Left renal pelvis (tissue), 4 donors: ENCODE data around the gene LRBA. TPM values are rescaled to one million over a fixed set of nuclear protein-coding genes. Genes with fewer than 3 reads are reported as not detected.
"Not testable (repeated sequence)": the region's sequence is repeated elsewhere in the genome, so short reads cannot be mapped to it uniquely, and the experiment has no call there.

Experiments
- DNase-seq, 4 donors: peaks; one replicate each; pipeline ENCODE4 v3.0.0-alpha.2; 2013; ENCODE audit warnings: low read depth in 4 of 4, low spot score in 3 of 4
- polyA plus RNA-seq, 4 donors: library from polyadenylated mRNA; unstranded; fragments of 120-200 nt; gene quantifications; one replicate each; pipeline ENCODE4 v1.2.1, GENCODE V29; 2013; ENCODE audit not compliant: insufficient read length in 4 of 4

The LRBA gene
- polyA plus RNA-seq, 4 donors = 25.9 to 75.8 (median 65.4) TPM

DNA sequence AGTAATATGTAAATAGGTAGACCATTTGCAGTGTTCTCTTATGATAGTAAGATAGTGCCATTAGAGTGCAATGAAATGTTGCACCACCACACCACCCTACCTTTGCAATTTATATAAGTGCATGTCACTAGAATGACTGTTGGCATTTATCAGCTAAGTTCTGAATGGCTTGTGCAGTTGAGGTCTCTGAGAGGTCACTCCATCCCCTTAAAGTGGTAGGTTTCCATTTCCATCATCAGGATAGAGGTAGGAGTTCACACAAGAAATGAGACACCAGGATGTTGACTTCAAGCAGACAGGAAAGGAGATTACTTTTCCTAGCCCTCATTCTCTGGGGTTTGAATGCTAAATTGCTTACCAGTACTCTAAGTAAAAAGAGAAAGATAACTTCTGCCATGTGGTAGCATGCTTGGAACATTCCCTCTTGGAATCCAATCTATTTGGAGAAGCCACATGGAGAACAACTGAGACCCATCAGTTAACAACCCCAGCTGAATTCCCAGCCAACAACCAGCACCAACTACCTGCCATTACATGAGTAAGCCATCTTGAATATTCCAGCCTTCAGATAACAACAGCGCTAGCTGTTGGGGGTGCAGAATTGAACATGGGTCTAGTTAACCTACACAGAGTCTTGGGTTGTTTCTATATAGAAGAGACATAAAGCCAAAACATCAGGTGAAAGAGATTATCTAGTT lies 6.7 kb upstream of the LRBA start:
- DNase-seq = no peak

DNA sequence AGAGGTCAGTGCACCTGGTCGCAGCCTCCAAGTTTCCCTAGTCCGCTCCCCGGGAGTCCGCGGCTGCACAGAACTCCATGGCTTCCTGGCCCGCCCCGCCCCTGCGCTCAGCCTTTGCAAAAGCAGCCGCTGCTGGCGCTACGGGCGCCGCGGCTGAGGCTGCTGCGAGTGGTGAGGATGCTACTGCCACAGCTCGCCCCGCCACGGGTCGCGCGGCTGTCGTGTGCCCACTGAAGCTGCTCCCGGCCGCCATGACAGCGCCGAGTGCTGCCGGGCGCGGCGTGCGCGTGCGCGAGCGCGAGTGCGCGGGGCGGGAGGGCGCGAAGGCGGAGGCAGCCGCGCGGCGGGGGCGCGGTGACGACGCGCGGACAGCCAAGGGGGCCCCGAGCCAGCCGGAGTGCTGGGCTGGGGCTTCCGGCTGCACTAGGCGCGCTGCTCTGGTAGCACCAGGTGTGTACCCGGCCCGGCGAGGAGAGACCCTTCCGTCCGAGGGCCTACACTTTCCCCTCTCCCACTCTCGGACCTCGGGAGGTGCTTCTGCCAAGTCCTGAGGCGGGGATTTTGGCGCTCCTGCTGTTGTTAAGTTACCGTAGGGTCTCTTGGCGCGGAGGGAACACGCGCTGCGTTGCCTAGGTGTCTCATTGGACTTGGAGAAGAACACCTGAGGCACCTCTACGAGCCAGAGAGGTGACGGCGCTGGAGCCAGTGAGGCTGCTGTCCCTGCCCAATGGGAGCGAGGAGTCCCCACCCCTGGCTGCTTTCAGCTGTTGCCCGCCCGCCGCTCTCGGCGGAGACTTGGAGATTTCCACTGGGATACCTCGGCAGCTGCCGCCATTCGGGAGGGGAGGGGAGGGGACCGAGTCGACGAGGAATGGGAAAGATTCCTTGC lies 619 bp upstream of the LRBA start:
- DNase-seq = peak; percentile 72 to 77 (median 74)

DNA sequence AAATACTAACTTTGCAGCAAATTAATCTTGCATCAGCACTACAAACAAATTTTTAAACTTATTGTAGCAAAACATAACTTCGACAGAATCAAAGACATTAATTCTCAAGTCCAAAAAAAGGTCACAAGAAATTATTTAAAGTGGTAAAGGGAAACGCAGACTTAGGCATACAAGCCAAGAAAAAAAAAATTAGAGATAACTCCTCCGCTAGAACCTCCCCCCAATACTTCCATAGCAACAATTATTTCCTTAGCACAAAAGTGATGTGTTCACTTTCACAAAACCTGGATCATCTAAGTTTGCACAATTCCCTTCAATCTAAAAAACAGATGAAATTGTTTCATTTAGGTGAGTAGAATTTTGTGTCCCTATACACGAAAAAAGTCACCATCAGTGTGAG lies 1.1 kb downstream of the LRBA start:
- no peak for DNase-seq

DNA sequence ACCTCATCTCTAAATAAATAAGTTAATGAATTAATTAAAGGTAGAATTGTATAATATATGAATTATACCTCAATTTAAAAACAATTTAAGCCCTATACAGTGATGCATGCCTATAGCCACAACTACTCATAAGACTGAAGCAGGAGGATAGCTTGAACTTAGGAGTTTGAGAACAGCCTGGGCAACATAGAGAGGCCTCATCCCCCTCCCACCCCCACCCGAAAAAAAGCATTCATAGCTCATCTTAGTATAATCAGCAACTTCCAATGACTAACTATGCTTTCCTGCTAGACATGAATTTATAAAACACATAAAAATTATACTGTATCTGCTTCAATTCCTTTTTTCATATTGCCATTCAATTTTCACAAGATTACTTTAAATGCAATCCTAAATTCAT lies 1.6 kb downstream of the LRBA start:
- DNase-seq = no peak

DNA sequence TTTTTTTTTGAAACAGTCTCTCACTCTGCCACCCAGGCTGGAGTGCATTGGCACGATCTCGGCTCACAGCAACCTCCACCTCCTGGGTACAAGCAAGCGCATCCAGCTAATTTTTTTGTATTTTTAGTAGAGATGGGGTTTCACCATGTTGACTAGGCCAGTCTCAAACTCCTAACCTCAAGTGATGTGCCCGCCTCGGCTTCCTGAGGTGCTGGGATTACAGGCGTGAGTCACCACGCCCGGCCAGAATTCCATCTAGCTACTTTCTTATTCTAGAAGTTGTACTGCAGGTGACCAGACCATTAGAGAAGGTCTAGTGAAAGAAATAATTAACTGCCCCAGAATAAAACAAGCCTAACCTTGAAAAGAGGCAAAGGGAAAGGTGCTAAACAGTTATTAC lies 2.3 kb downstream of the LRBA start:
- DNase-seq = no peak

DNA sequence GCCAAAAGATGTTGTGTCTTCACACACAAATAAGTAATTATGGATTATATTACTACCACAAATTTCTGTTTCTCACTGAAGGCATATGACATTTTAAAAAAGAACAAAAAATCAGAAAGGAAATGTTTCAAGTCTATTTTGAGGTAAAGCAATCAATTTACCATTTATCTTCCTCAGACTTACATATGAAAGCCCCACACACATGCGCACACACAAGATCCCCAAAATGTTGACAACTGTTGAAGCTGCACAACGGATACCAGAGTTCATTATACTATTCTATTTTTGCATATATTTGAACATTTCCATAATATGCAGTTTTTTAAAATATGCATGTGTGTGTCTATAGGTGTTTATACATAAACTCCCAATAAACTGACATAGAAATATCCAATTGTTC lies 2.7 kb downstream of the LRBA start:
- no peak for DNase-seq

DNA sequence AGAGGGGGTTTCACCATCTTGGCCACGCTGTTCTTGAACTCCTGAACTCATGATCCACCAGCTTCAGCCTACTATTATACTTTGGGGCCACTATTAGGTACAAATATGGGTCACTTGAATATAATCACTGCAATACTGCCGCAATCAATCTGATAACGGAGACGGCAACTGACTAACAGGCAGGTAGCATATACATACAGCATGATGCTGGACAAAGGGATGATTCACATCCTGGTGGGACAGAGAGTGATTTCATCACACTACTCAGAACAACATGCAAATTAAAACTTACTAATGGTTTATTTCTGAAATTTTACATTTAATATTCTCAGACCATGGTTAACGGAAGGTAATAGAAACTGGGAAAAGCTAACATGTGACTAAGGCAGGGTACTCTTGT lies 10.9 kb downstream of the LRBA start:
- DNase-seq = no peak

DNA sequence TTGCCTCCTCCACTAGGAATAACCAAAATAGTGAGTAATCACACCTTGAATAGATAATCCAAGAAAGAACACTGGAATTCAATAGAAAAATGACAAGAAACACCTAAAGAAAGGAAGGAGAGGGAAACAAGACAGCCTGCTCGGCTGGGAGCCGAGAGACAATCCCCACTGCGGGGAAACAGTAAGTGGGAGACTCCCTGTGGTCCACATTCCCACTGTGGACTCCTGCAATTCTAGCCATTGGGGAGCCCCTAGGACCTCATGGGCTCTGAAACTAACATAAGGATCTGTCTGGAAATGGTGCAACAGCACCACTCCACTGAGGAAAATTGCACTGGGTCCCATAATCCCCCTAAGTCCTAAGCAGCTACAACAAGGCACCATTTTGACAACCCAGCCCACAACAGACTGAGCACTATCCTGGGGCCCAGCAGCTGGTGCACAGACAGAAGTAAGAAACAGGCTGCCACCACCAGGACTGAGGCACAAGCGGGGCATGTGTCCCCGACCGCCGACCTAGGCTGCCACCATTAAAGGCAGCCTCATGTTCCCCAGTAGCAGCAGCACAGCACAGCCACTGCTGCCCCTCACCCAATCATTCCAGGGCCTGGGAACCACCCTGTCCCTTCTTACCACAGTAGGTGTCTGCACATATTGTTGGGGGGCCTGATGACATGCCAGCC lies 14.2 kb downstream of the LRBA start:
- DNase-seq = no peak

DNA sequence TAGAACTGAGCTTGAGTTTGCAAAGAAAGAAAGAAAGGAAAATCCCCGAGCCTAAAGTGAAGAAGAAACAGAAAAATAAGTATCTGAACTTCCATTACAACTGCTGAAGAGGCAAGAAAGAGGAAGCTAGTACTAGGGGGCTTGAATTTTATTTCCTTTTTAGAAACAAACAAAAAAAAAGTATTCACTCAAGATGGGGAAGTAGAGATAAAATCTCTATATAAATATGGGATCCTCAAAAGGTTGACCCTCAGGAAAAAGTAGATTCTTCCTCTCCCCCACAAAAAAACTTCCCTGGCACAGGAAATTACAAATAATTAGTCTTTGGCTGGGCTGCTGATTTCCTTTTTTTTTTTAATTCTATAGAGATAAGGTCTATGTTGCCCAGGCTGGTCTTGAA lies 16.0 kb downstream of the LRBA start:
- no peak for DNase-seq

DNA sequence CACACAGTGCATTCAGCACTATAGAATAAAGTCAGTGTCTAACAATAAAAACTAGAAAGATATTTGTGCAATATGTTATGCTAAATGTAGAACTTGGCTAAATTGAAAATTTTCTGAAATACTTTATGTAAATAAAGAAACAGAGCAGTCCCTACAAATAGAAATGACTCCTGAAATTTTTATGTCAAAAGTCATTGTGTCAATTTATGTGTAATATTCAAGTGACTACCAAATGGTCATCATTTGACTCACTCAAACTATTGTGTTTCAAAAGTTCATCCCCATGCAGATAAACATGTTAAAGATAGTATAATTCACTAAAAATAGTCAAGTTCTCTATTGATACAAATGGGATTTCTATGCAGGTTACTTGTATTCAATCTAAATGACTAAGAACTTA lies 17.9 kb downstream of the LRBA start:
- no peak for DNase-seq

DNA sequence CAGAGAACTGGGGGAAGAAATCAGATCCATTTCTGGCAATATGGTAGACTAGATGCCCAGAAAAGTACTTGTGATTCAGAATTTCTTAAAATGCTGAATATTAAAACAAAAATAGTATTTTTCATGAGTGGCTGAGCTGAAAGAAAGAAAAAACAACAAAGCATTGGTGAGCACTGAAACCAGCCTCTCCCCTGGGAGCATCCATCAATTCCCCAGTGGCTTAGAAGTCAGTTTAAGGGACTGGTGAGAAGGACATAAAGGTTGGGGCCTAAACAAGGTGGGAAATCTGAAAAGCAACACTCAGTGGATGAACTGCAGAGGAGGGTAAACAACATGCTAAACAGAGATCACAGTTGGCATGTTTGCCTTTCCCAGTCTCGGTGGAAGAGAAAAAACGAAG lies 20.4 kb downstream of the LRBA start:
- no peak for DNase-seq

DNA sequence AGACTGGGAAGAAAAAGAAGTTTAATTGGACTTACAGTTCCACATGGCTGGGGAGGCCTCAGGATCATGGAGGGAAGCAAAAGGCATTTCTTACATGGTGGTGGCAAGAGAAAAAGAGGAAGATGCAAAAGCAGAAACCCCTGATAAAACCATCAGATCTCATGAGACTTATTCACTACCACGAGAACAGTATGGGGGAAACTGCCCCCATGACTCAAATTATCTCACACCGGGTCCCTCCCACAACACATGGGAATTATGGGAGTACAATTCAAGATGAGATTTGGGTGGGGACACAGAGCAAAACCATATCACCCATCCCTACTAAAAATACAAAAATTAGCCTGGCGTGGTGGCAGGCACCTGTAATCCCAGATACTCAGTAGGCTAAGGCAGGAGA lies 21.5 kb downstream of the LRBA start:
- not testable (repeated sequence) for DNase-seq

DNA sequence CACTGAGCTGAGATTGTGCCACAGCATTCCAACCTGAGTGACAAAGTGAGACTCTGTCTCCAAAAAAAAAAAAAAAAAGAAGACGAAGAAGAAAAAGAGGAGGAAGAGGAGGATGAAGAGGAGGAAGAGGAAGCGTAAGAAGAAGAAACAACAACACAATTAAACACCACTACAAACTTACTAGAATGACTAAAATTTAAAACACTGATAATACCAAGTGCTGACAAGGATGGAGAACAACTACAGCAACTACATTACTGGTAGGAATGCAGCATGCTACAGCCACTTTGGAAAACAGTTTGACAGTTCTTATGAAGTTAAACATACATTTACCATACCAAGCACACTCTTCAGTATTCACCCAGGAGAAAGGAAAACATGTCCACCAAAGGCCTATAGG lies 24.1 kb downstream of the LRBA start:
- DNase-seq = no peak

DNA sequence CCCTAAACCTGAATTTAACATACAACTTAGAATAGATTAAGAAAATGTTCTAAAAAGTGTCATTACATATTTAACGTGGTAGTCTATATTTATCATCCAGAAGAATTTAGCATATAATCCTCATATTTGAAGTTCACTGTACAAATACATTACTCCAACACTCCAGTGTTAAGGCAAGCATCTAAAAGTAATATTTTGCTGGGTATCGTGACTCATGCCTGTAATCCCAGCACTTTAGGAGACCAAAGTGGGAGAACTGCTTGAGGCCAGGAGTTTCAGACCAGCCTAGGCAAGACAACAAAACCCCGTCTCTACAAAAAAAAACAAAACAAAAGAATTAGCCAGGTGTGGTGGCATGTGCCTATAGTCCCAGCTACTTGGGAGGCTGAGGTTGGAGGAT lies 24.8 kb downstream of the LRBA start:
- DNase-seq = no peak

DNA sequence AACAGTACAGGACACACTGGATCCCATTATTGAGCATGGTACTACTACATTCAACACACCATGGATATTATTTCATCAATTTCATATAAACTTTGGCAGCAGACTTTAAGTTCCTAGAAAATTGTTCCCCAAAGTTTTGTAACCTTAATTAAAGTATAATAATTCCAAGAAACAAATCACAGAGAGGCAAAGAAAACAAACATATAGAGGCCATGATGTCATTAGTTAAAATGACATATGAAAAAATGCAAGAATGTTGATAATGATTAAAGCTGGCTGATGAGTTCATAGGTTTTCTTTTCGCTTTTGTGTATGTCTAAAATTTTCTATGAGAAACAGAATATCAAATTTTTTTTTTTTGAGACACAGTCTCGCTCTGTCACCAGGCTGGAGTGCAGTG lies 26.8 kb downstream of the LRBA start:
- DNase-seq = no peak

DNA sequence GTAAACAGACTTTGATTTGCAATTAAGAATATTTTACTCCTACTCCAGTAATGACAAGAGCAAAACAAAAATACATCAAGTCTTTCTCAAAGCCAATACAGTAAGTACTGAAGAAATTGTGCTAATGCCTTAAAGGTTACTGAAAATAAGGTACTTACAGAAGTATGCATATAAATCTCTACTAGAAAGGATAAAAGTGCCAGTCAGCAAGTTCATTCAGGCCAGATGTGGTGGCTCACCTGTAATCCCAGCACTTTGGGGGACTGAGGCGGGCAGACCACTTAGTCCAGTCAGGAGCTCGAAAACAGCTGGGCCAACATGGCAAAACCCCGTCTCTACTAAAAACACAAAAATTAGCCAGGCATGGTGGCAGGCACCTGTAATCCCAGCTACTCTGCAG lies 27.9 kb downstream of the LRBA start:
- DNase-seq = no peak

DNA sequence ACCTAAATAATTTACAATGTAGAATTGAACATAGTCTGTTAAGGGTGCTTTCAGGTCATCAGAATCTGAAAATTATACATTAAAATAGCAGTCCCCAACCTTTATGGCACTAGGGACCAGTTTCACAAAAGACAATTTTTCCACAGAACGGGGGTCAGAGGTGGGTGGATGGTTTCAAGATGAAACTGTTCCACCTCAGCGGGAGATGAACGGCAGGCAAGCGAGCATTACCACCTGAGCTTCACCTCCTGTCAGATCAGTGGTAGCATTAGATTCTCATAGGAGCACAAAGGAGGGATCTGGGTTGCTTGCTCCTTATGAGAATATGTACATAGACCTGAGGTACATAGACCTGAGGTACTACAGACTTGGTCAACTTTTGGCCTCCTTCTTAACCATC lies 29.0 kb downstream of the LRBA start:
- no peak for DNase-seq

DNA sequence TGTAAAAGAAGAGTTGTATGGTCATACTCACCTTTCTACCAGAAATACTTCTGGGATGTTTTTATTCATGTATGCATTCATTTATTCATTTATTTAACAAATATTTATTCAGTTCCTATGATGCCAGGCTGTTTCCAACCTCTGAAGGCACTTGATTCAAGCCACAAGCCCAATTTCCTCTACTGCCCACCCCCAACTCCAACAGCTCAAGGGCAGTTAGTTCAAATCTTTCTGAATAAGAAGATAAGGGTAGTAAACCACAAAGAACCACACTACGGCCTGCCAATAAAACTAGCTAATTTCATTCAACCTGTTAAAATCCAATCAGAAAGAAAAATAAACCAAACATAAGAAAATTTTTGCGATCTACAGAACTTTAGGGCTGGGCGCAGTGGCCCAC lies 31.2 kb downstream of the LRBA start:
- no peak for DNase-seq

DNA sequence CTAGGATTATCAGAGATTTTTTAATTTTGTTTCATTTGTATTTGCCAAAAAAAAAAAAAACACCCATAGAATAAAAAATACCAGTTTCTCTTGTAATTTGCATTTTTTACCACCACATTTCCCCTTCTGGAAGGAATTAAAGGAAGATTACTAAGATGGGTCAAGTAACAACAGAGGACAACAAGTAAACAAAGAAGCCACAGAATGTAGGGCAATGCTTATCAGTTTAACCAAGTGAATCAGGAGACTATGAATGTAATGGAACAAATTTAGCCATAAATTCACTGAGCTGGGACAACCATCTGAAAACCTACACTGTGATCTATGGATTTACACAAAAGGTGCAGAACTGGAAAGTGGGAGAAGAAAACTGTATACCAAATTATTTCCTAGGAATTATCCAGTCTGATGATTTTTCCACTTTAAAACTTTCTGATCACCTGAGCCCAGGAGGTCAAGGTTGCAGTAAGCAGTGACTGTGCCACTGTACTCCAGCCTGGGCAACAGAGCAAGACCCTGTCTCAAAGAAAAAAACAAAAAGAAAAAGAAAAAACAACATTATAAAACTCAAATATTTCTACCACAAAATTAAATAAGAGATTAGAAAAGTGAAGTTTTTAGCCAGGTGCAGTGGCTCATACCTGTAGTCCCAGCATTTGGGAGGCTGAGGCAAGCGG lies 32.4 kb downstream of the LRBA start:
- no peak for DNase-seq

DNA sequence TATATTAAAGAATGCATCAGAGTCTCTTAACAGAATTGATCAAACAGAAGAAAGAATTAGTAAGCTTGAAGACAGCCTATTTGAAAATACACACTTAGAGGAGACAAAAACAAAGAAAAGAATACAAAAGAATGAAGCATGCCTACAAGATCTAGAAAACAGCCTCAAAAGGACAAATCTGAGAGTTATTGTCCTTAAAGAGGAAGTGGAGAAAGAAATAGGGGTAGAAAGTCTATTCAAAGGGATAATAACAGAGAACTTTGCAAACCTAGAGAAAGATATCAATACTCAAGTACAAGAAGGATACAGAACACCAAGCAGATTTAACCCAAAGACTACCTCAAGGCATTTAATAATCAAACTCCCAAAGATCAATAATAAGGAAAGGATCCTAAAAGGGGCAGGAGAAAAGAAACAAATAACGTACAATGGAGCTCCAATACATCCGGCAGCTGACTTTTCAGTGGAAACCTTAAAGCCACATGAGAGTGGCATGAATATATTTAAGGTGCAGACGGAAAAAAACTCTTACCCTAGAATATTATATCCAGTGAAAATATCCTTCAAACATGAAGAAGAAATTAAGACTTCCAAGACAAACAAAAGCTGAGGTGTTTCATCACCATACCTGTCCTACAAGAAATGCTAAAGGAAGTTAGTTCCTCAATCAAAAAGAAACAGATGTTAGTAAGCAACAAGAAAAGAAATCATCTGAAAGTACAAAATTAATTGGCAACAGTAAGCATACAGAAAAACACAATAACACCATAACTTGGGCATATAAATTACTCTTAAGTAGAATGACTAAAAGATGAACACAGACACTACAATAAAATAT lies 36.1 kb downstream of the LRBA start:
- DNase-seq = no peak
